ENCODE measurements around the gene UBASH3B. TPM values are rescaled to one million over a fixed set of nuclear protein-coding genes. Genes with fewer than 3 reads are reported as not detected.

UBASH3B gene
- total RNA-seq, 2 experiments from 2014 or later: 54.7 to 73.0 TPM

DNA sequence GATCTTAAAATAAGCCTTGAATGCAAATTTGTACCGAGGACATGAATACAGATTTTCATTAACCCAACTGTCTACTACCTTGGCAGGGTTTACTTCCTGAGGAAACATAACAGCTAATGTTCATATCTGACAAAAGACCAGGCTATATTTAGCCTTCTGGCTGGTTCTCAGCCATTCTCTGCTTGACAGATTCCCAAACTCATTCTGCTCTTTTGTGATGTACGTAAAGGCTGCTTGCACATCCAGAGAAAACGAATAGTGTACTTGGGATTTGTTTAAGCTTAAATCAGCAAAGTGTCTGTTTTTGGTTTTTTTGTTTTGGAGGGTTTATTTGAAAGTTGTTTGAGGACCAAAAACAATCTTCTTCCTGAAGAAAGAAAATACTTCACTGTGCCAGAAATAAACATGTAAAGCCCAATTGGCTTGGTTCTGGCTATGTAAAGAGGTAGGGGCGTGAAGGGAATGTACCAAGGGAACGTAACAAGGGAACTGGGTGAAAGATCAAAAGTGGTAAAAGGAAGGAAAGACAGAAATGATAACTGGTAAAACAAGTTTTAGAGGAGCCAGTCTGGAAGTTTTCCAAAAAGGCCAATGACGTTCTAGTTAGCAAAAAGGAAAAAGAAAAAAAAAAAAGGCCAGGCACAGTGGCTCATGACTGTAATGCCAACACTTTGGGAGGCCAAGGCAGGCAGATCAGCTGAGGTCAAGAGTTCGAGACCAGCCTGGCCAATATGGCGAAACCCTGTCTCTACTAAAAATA is 161.4 kb downstream of the UBASH3B start:
- CTCF ChIA-PET (ENCODE audit: unreplicated experiment): no interaction called here
- Histone ChIP-seq H3K9me3 (ENCODE audit: low read length) (peaks cover 15% of the 10 kb centered on the region; the same call in 1 of the 2 replicates), H3K27ac (ENCODE audit: low read depth, low read length, poor library complexity, severe bottlenecking) (no peak overlapping the region)

DNA sequence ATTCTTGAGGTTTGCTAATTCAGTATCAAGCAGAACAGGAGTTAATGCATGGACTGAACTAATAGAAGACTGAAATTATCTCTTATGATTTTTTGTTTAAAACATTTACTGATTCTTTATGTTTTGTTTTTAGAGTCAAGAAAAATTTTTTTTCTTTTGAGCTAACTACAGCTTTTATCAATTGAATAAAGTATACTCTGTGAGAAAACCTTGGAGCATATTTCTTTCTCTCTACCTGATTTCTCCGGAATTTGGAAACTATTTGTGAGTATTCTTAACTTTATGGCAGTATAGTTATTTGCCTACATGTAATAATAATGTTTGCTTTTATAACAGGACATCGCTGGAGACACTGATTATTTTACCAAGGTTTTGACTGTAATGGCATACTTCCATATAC is 164.6 kb downstream of the UBASH3B start:
- TF ChIP-seq EZH2phosphoT487 (IDR thresholded peaks at IDR 0.05; ENCODE audit: borderline replicate concordance, low read depth, low read length): no peak
- TF ChIP-seq, protein P1, sequence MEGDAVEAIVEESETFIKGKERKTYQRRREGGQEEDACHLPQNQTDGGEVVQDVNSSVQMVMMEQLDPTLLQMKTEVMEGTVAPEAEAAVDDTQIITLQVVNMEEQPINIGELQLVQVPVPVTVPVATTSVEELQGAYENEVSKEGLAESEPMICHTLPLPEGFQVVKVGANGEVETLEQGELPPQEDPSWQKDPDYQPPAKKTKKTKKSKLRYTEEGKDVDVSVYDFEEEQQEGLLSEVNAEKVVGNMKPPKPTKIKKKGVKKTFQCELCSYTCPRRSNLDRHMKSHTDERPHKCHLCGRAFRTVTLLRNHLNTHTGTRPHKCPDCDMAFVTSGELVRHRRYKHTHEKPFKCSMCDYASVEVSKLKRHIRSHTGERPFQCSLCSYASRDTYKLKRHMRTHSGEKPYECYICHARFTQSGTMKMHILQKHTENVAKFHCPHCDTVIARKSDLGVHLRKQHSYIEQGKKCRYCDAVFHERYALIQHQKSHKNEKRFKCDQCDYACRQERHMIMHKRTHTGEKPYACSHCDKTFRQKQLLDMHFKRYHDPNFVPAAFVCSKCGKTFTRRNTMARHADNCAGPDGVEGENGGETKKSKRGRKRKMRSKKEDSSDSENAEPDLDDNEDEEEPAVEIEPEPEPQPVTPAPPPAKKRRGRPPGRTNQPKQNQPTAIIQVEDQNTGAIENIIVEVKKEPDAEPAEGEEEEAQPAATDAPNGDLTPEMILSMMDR (conservative IDR thresholded peaks at IDR 0.05; ENCODE audit: low read length): no peak
- H2AFZ ChIP-seq (ENCODE audit: low read length): no peak overlapping the region
- no peaks in the 10 kb centered on the region for H3K79me2 ChIP-seq (ENCODE audit: insufficient read depth, low read depth, low read length)
- H3K9me2 ChIP-seq (ENCODE audit: insufficient read depth, low read length): no peaks in the 10 kb centered on the region
- H3K4me3 ChIP-seq (ENCODE audit: low read depth, low read length, poor library complexity, severe bottlenecking): no peak overlapping the region
- H3K27ac ChIP-seq (ENCODE audit: low read depth, low read length, poor library complexity, severe bottlenecking): no peak overlapping the region
- ChIA-PET CTCF (ENCODE audit: unreplicated experiment) (no interaction called here), POLR2A (interaction anchor here (0.9 kb wide), 1 partner anchor 10 kb away, joined by 4 read pairs; no protein-coding TSS in a partner anchor)
- no peaks in the 10 kb centered on the region for H4K20me1 ChIP-seq (ENCODE audit: insufficient read depth, low read length)
- no peaks in the 10 kb centered on the region for H3K4me1 ChIP-seq (ENCODE audit: insufficient read depth, low read length, poor library complexity, severe bottlenecking)
- H3K9me3 ChIP-seq (ENCODE audit: low read length): peaks cover 15% of the 10 kb centered on the region; the same call in 1 of the 2 replicates
- H3K36me3 ChIP-seq (ENCODE audit: insufficient read depth, low read length): no peaks in the 10 kb centered on the region
- H3K4me2 ChIP-seq (ENCODE audit: low read length): no peak overlapping the region
- no TSS peak for BruUV-seq (replicated peaks)
- no peak for DNase-seq (ENCODE audit: low spot score)
- intact Hi-C loops (cut with micrococcal nuclease; ENCODE audit: unreplicated experiment): no loop called here

More for the DNA sequence above, 161.4 kb downstream of the UBASH3B start:
- TF ChIP-seq, protein P1 (conservative IDR thresholded peaks at IDR 0.05; ENCODE audit: low read length): no peak
- H3K4me1 ChIP-seq (ENCODE audit: insufficient read depth, low read length, poor library complexity, severe bottlenecking): no peaks in the 10 kb centered on the region
- H3K79me2 ChIP-seq (ENCODE audit: insufficient read depth, low read depth, low read length): no peaks in the 10 kb centered on the region
- H3K36me3 ChIP-seq (ENCODE audit: insufficient read depth, low read length): no peaks in the 10 kb centered on the region
- no peak overlapping the region for H2AFZ ChIP-seq (ENCODE audit: low read length)
- intact Hi-C loops (cut with micrococcal nuclease; ENCODE audit: unreplicated experiment): no loop called here
- H3K9me2 ChIP-seq (ENCODE audit: insufficient read depth, low read length): no peaks in the 10 kb centered on the region
- H4K20me1 ChIP-seq (ENCODE audit: insufficient read depth, low read length): no peaks in the 10 kb centered on the region
- POLR2A ChIA-PET: no interaction called here
- no peak overlapping the region for H3K4me2 ChIP-seq (ENCODE audit: low read length)
- no peak for DNase-seq (ENCODE audit: low spot score)
- no TSS peak for BruUV-seq (replicated peaks)
- no peak overlapping the region for H3K4me3 ChIP-seq (ENCODE audit: low read depth, low read length, poor library complexity, severe bottlenecking)

DNA sequence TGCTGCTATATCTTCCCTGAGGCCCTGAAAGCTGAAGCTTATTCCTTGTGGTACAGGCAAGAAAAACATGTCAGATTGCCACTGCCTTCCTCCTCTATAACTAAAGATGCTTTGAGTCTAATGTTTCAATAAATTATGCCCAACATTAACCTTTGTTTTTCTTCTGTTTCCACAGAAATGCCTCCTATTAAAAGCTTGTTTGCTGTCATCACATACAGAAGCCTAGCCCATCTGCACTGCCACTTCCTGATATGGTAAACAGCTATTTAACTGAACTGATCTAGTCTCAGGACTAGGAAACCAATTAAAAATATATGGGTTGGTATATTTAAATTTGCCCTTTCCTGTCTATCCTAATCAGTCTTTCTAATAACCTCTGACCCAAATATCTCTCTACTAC is 165.6 kb downstream of the UBASH3B start:
- no TSS peak for BruUV-seq (replicated peaks)
- H4K20me1 ChIP-seq (ENCODE audit: insufficient read depth, low read length): no peaks in the 10 kb centered on the region
- no peak overlapping the region for H2AFZ ChIP-seq (ENCODE audit: low read length)
- no peaks in the 10 kb centered on the region for H3K79me2 ChIP-seq (ENCODE audit: insufficient read depth, low read depth, low read length)
- no peak overlapping the region for H3K4me3 ChIP-seq (ENCODE audit: low read depth, low read length, poor library complexity, severe bottlenecking)
- peaks cover 15% of the 10 kb centered on the region; the same call in 1 of the 2 replicates for H3K9me3 ChIP-seq (ENCODE audit: low read length)
- TF ChIP-seq EZH2phosphoT487 (IDR thresholded peaks at IDR 0.05; ENCODE audit: borderline replicate concordance, low read depth, low read length): no peak
- TF ChIP-seq, protein P1 (conservative IDR thresholded peaks at IDR 0.05; ENCODE audit: low read length): no peak
- no peak overlapping the region for H3K27ac ChIP-seq (ENCODE audit: low read depth, low read length, poor library complexity, severe bottlenecking)
- no peaks in the 10 kb centered on the region for H3K9me2 ChIP-seq (ENCODE audit: insufficient read depth, low read length)
- H3K36me3 ChIP-seq (ENCODE audit: insufficient read depth, low read length): no peaks in the 10 kb centered on the region
- ChIA-PET CTCF (ENCODE audit: unreplicated experiment) (no interaction called here), POLR2A (interaction anchor here (0.6 to 1.6 kb wide), 4 partner anchors 13 to 74 kb away, joined by 3 to 4 read pairs (median 4); no protein-coding TSS in a partner anchor)
- no peak for DNase-seq (ENCODE audit: low spot score)
- intact Hi-C loops (cut with micrococcal nuclease; ENCODE audit: unreplicated experiment): no loop called here
- H3K4me1 ChIP-seq (ENCODE audit: insufficient read depth, low read length, poor library complexity, severe bottlenecking): no peaks in the 10 kb centered on the region
- H3K4me2 ChIP-seq (ENCODE audit: low read length): no peak overlapping the region

Measured in OCI-LY7 (cell line).